Caco-2 (cell line): Measurements from ENCODE around the gene PGBD5. TPM values are rescaled to one million over a fixed set of nuclear protein-coding genes. Genes with fewer than 3 reads are reported as not detected.

Experiments used
- BruUV-seq: library from RNA; stranded (reverse); fragments of 400-500 nt; replicated peaks from 2 replicates; lab custom pipeline; 2021; lab: Mats Ljungman, UMichigan
- CTCF ChIA-PET: fragments of 300-600 bp; sonication (Branson Sonifier 250); formaldehyde crosslinking; loops from one replicate; lab custom pipeline; 2022; ENCODE audit warnings: antibody characterized with exemption; lab: Charles Lee
- POLR2A ChIA-PET: fragments of 300-600 bp; sonication (Branson Sonifier 250); formaldehyde crosslinking; loops from one replicate; lab custom pipeline; 2022; ENCODE audit warnings: antibody characterized with exemption; lab: Charles Lee
- DNase-seq, 2 experiments: peaks; one replicate each; pipeline versions ENCODE4 v3.0.0 to v3.0.0-alpha.2; 2020 to 2022
- H3K27me3 ChIP-seq: replicated peaks from 2 replicates; pipeline ENCODE4 v1.6.0; 2011; ENCODE audit warnings: low read length; ENCODE audit not compliant: control insufficient read depth, insufficient read depth
- H3K36me3 ChIP-seq: 2 replicates; pipeline ENCODE4 v1.5.1; 2011; ENCODE audit warnings: low read length; ENCODE audit not compliant: control insufficient read depth, insufficient read depth
- H3K4me1 ChIP-seq: fragments of 250-450 bp; sonication (Bioruptor Pico); 2 replicates; pipeline ENCODE4 v1.5.1; 2020; ENCODE audit warnings: mild to moderate bottlenecking
- H3K4me3 ChIP-seq: 2 replicates; pipeline ENCODE4 v1.5.1; 2011; ENCODE audit warnings: low read depth, mild to moderate bottlenecking, control low read depth, low read length
- H3K9me3 ChIP-seq: fragments of 250-450 bp; sonication (Bioruptor Pico); 2 replicates; pipeline ENCODE4 v1.5.1; 2020; ENCODE audit warnings: mild to moderate bottlenecking, moderate library complexity
- H3K27ac Mint-ChIP-seq: one replicate; pipeline ENCODE4 v1.8.0; 2022; ENCODE audit warnings: mixed read lengths; ENCODE audit not compliant: unreplicated experiment
- H3K27me3 Mint-ChIP-seq: one replicate; pipeline ENCODE4 v1.8.0; 2022; ENCODE audit warnings: mixed read lengths; ENCODE audit not compliant: insufficient read depth, unreplicated experiment
- H3K36me3 Mint-ChIP-seq: one replicate; pipeline ENCODE4 v1.8.0; 2022; ENCODE audit warnings: mild to moderate bottlenecking, mixed read lengths; ENCODE audit not compliant: insufficient read depth, unreplicated experiment
- H3K4me1 Mint-ChIP-seq: one replicate; pipeline ENCODE4 v1.8.0; 2022; ENCODE audit warnings: low read depth, mixed read lengths; ENCODE audit not compliant: unreplicated experiment
- H3K4me3 Mint-ChIP-seq: one replicate; pipeline ENCODE4 v1.8.0; 2022; ENCODE audit warnings: mild to moderate bottlenecking, moderate library complexity, mixed read lengths; ENCODE audit not compliant: unreplicated experiment
- H3K9me3 Mint-ChIP-seq: one replicate; pipeline ENCODE4 v1.8.0; 2022; ENCODE audit warnings: mixed read lengths; ENCODE audit not compliant: unreplicated experiment
- intact Hi-C: fragments of 100-400 bp; cut with micrococcal nuclease; formaldehyde crosslinking; loops from one replicate; pipeline ENCODE4 v1.10.0; 2022; ENCODE audit not compliant: unreplicated experiment
- total RNA-seq: library from RNA; stranded (reverse); gene quantifications from 2 replicates; pipeline ENCODE4 v1.2.3, GENCODE V29; 2022
- TF ChIP-seq, protein P1 (sequence below), 2 experiments: fragments of 200-600 bp in 1 of 2; IDR thresholded peaks; 1 replicate in 1 of 2; 2 replicates in 1 of 2; pipeline versions ENCODE4 v1.5.1 to v1.8.0; 2011 to 2022; ENCODE audit warnings: antibody characterized with exemption in 1 of 2, control low read depth in 1 of 2, inconsistent platforms in 1 of 2, low read depth in 1 of 2, low read length in 1 of 2, mild to moderate bottlenecking in 1 of 2, moderate library complexity in 1 of 2; ENCODE audit not compliant: insufficient read depth in 1 of 2, severe bottlenecking in 1 of 2, unreplicated experiment in 1 of 2

The PGBD5 gene
- total RNA-seq, 1 experiment from 2014 or later, result 2.4 TPM

DNA sequence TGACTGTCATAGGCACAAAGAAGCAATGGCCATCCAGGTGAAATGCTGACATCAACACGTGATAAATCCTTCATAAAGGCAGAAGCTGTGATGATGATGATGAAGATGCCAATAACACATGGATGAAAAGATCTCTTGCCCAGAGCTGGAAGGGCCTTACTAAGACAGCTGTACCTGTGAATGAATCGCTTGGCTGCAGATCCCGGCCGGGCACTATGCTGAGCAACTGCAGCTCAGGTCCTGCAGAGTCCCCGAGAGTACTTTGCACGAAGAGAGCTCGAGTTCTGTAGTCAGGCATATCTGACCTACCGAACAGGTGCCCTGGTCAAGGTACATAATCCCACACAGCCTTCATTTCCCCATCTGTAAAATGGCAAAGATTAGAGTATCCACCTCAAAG is 48.8 kb downstream of the PGBD5 start:
- no TSS peak for BruUV-seq
- no peaks in the 10 kb centered on the region for H3K27me3 ChIP-seq
- CTCF ChIA-PET, result no interaction called here
- TF ChIP-seq, protein P1, sequence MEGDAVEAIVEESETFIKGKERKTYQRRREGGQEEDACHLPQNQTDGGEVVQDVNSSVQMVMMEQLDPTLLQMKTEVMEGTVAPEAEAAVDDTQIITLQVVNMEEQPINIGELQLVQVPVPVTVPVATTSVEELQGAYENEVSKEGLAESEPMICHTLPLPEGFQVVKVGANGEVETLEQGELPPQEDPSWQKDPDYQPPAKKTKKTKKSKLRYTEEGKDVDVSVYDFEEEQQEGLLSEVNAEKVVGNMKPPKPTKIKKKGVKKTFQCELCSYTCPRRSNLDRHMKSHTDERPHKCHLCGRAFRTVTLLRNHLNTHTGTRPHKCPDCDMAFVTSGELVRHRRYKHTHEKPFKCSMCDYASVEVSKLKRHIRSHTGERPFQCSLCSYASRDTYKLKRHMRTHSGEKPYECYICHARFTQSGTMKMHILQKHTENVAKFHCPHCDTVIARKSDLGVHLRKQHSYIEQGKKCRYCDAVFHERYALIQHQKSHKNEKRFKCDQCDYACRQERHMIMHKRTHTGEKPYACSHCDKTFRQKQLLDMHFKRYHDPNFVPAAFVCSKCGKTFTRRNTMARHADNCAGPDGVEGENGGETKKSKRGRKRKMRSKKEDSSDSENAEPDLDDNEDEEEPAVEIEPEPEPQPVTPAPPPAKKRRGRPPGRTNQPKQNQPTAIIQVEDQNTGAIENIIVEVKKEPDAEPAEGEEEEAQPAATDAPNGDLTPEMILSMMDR (IDR thresholded peaks at IDR 0.05; ENCODE audit: insufficient read depth in 1 of 2, low read depth in 1 of 2, low read length in 1 of 2, severe bottlenecking in 1 of 2, unreplicated experiment in 1 of 2), result no peak
- intact Hi-C loops, result no loop called here
- H3K9me3 ChIP-seq, result peaks cover 21% of the 10 kb centered on the region
- Mint-ChIP-seq H3K36me3 (peaks cover 15% of the 10 kb centered on the region), H3K27ac (no peak overlapping the region), H3K9me3 (peaks cover 25% of the 10 kb centered on the region), H3K4me3 (no peak overlapping the region), H3K4me1 (peaks cover 10% of the 10 kb centered on the region), H3K27me3 (no peaks in the 10 kb centered on the region)
- no peaks in the 10 kb centered on the region for H3K36me3 ChIP-seq
- peaks cover 19% of the 10 kb centered on the region for H3K4me1 ChIP-seq
- DNase-seq, result no peak
- POLR2A ChIA-PET, result no interaction called here
- no peak overlapping the region for H3K4me3 ChIP-seq

DNA sequence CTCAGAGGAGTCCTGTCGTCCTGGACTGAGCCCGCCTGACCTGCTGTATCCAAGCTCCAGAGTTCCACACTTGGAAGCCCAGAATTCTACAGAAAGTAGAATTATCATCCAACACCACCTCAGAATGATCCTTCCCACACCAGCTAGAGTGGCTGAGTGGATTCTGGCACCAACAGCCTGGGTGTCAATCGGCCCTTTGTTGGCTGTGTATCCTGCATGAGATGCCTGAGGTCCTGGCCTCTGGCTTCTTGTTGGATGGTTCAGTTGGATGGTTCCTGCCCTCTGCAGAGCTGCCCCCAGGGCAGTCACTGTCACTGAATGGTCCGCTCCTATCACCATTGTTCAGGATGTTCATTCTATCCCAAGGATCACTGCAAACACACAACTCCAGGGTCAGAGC is 49.8 kb downstream of the PGBD5 start:
- Histone ChIP-seq H3K36me3 (no peaks in the 10 kb centered on the region), H3K27me3 (no peaks in the 10 kb centered on the region), H3K4me3 (no peak overlapping the region), H3K9me3 (peaks cover 21% of the 10 kb centered on the region), H3K4me1 (peaks cover 9% of the 10 kb centered on the region)
- Mint-ChIP-seq H3K4me1 (no peaks in the 10 kb centered on the region), H3K36me3 (peaks cover 6% of the 10 kb centered on the region), H3K27me3 (no peaks in the 10 kb centered on the region), H3K9me3 (peaks cover 16% of the 10 kb centered on the region), H3K4me3 (no peak overlapping the region), H3K27ac (no peak overlapping the region)
- DNase-seq, result no peak
- POLR2A ChIA-PET, result no interaction called here
- TF ChIP-seq, protein P1 (IDR thresholded peaks at IDR 0.05; ENCODE audit: insufficient read depth in 1 of 2, low read depth in 1 of 2, low read length in 1 of 2, severe bottlenecking in 1 of 2, unreplicated experiment in 1 of 2), result no peak
- CTCF ChIA-PET, result no interaction called here
- intact Hi-C loops, result no loop called here
- BruUV-seq, result no TSS peak

DNA sequence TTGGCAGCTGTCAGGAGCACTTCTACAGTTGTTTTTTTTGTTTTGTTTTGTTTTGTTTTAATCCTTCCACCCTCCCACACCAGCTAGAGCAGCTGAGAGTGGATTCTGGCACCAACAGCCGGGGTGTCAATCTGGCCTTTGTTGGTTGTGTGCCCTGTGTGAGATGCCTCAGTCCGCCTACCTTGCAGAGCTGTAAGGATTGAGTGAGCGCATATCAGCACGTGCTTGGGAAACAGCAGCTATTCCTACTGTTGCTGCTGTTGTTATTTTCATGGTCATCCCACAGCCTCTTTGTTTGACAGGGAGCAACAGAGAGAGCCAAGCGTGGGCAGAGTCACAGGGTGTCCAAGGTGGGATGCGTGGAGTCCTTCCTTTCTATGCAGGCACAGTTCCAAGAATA is 50.4 kb downstream of the PGBD5 start:
- DNase-seq, result no peak
- ChIA-PET CTCF (no interaction called here), POLR2A (no interaction called here)
- H3K9me3 ChIP-seq, result peaks cover 21% of the 10 kb centered on the region
- BruUV-seq, result no TSS peak
- H3K27me3 ChIP-seq, result no peaks in the 10 kb centered on the region
- Mint-ChIP-seq H3K4me1 (no peaks in the 10 kb centered on the region), H3K27ac (no peak overlapping the region), H3K27me3 (no peaks in the 10 kb centered on the region), H3K9me3 (peaks cover 16% of the 10 kb centered on the region), H3K36me3 (peaks cover 6% of the 10 kb centered on the region), H3K4me3 (no peak overlapping the region)
- peaks cover 4% of the 10 kb centered on the region for H3K4me1 ChIP-seq
- intact Hi-C loops, result no loop called here
- H3K4me3 ChIP-seq, result no peak overlapping the region
- TF ChIP-seq, protein P1 (IDR thresholded peaks at IDR 0.05; ENCODE audit: insufficient read depth in 1 of 2, low read depth in 1 of 2, low read length in 1 of 2, severe bottlenecking in 1 of 2, unreplicated experiment in 1 of 2), result no peak
- H3K36me3 ChIP-seq, result no peaks in the 10 kb centered on the region
